HG03354 (cell line): Measurements from ENCODE around the gene FILIP1L.
"Not testable (repeated sequence)": the region's sequence is repeated elsewhere in the genome, so short reads cannot be mapped to it uniquely, and the experiment has no call there.

ENCODE experiments used
- ATAC-seq: cut with Tn5 transposase; IDR thresholded peaks from one replicate; pipeline ENCODE4 v1.9.1; 2021; ENCODE audit warnings: mild to moderate bottlenecking; ENCODE audit not compliant: unreplicated experiment, poor library complexity, severe bottlenecking

FILIP1L gene

GRCh38 chr3:100103558-100104441 is 10.5 kb downstream of the FILIP1L start:
- peak; percentile 91 for ATAC-seq

- ATAC-seq: no peak
Measured at GRCh38 chr3:100102757-100103156, 11.5 kb downstream of the FILIP1L start.

GRCh38 chr3:100100425-100100824 is 13.9 kb downstream of the FILIP1L start:
- ATAC-seq: no peak

GRCh38 chr3:100099621-100100020 is 14.7 kb downstream of the FILIP1L start:
- ATAC-seq: no peak

- ATAC-seq: no peak
Measured at GRCh38 chr3:100098784-100099070, 15.6 kb downstream of the FILIP1L start.

- no peak for ATAC-seq
Measured at GRCh38 chr3:100097919-100098783, 16.1 kb downstream of the FILIP1L start.

GRCh38 chr3:100096866-100097265 is 17.4 kb downstream of the FILIP1L start:
- no peak for ATAC-seq

GRCh38 chr3:100096286-100096685 is 18.0 kb downstream of the FILIP1L start:
- ATAC-seq: not testable (repeated sequence)

GRCh38 chr3:100093831-100094230 is 20.5 kb downstream of the FILIP1L start:
- ATAC-seq: no peak

- ATAC-seq: no peak
Measured at GRCh38 chr3:100090669-100091005, 23.7 kb downstream of the FILIP1L start.

GRCh38 chr3:100089812-100090668 is 24.3 kb downstream of the FILIP1L start:
- peak; percentile 67 for ATAC-seq

- ATAC-seq: no peak
Measured at GRCh38 chr3:100088735-100089368, 25.4 kb downstream of the FILIP1L start.

GRCh38 chr3:100087198-100087597 is 27.1 kb downstream of the FILIP1L start:
- ATAC-seq: peak; percentile 89

GRCh38 chr3:100086401-100086800 is 27.9 kb downstream of the FILIP1L start:
- ATAC-seq: no peak

GRCh38 chr3:100084100-100084806 is 30.0 kb downstream of the FILIP1L start:
- ATAC-seq: no peak

- ATAC-seq: no peak
Measured at GRCh38 chr3:100083209-100083608, 31.1 kb downstream of the FILIP1L start.

- no peak for ATAC-seq
Measured at GRCh38 chr3:100082714-100083113, 31.6 kb downstream of the FILIP1L start.

- ATAC-seq: no peak
Measured at GRCh38 chr3:100081986-100082692, 32.2 kb downstream of the FILIP1L start.
